ENCODE results near the gene SLC9A9.

Gene SLC9A9

DNA sequence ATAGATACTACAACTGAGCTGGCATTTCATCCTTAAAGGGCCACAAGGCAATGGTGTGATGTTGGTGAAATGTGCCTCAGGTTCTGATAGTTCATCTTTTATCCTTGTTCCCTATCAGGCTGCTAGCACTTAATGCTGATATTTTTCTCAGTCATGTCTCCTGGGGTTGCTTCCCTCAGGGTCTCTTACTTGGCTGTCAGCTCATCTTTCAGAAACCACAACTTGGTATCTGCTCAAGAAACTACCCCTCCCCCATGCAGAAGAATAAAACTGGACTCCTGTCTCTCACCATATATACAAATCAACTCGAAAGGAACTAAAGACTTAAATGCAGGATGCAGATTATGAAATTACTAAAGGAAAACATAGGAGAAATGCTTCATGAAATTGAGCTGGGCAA, 420.6 kb downstream of the SLC9A9 start:
- DNase-seq (ENCODE audit: low read depth in 1 of 2, low spot score in 1 of 2) = no peak

DNA sequence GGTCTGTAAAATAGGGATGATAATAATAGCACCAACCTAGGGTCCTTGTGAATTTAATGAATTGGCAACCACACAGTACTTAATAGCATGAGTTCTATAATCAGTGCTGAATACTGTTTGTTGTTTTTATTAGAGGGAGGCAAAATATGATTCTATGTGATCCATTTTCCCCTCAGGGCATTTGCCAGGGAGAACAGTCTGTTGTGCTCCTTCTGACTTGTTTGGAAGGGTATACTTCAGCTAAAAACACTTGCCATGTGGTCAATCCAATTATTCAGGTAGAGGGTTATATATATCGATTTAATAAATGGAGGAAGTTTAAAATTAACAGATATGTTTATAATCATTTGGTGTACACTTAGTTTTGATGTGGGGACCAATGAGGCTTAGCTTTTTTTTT, 423.4 kb downstream of the SLC9A9 start:
- DNase-seq (ENCODE audit: low read depth in 1 of 2, low spot score in 1 of 2) = no peak

DNA sequence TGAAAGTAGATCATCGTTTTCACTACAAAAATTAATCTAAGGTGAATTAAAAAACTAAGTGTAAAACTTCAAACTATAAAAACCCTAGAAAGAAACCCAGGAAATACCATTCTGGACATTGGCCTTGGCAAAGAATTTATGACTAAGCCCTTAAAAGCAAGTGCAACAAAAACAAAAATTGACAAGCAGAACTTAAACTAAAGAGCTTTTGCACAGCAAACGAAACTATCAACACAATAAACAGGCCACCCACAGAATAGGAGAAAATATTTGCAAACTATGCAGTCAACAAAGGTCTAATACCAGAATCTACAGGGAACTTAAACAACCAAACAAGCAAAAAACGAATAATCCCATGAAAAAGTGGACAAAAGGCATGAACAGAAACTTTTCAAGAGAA, 426.7 kb downstream of the SLC9A9 start:
- no peak for DNase-seq (ENCODE audit: low read depth in 1 of 2, low spot score in 1 of 2)

DNA sequence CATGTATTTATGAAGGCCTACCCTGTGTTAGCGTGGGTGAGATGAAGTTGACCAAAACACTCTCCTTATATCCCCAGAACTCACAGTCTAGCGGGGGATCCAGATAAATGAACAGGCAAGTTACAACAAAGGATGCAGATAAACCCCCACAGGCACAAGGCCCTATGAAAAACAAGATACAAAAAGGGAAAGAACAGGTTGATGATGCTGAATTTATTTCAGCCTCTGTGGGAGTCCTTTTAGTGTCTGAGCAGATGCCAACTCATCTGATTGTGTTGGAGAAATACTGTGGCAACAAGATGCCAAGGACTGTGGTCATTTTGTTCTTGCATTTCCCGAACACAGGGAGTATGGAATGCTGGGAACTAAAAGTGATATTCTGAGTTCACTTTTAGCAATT, 428.7 kb downstream of the SLC9A9 start:
- DNase-seq (ENCODE audit: low read depth in 1 of 2, low spot score in 1 of 2) = no peak

DNA sequence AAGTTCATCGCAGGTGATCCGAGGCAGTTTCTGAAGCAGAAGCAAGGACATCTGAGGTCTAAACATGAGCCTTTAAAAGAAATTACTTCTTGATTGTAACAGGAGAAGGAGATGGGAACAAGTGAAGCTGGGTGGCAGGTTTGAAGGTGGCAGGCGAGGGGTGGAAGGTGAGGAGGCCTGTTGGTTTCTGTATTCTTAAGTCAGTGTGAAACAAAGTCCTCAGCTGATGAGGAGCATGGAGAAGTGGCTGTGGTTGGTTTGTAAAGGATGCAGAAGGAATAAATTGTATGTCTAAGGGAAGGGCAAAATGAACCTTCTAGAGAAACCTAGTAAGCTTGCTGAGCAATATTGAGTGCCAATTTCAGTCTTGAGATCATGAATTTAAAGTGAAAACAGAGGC, 429.9 kb downstream of the SLC9A9 start:
- DNase-seq (ENCODE audit: low read depth in 1 of 2, low spot score in 1 of 2) = no peak

DNA sequence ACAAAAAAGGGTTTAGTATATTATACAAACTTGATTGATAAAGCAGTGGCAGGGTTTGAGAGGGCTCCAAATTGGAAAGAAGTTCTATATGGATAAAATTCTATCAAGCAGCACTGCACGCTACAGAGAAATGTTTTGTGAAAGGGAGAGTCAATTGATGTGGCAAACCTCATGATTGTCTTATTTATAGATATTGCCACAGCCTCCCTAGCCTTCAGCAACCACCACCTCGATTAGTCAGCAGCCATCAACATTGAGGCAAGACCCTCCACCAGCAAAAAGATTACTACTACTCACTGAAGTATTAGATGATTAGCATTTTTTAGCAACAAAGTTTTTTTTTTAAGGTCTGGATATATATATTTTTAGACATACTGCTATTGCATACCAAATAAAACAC, 432.0 kb downstream of the SLC9A9 start:
- no peak for DNase-seq (ENCODE audit: low read depth in 1 of 2, low spot score in 1 of 2)

DNA sequence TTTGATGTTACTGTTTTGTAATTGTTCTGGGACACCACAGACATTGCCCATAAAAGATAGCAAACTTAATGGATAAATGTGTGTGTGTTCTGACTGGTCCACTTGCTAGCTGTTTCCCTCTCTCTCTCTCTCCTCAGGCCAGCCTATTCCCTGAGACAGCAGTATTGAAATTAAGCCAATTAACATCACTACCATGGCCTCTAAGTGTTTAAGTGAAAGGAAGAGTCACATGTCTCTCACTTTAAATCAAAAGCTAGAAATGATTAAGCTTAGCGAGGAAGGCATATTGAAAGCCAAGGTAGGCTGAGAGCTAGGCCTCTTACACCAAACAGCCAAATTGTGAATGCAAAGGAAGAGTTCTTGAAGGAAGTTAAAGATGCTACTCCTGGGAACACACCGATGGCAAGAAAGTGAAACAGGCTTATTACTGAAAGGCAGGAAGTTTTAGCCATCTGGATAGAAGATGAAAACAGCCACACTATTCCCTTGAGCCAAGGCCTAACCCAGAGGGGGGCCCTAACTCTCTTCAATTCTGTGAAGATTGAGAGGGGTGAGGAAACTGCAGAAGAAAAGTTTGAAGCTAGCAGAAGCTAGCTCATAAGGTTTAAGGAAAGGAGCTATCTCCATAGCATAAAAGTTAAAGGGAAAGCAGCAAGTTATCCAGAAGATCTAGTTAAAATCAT, 433.6 kb downstream of the SLC9A9 start:
- no peak for DNase-seq (ENCODE audit: low read depth in 1 of 2, low spot score in 1 of 2)

DNA sequence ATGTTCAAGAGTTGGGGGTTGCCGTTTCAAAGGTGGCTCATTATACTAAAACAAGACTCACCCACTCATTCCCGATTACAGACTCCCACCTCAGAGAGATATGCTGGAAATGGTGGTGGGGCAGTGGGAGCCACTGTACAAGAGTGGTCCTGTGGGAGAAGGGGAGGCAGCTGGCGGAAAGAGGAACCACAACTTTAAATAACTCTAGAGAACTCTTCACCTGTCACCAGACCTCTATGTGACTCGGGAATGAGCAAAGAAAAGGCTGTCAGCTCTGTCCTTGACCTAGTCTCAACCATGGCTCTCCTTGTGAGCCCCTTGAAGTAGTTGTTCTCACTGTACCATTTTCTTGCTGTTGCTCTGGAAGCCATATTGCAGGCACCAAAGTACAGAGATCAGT, 434.9 kb downstream of the SLC9A9 start:
- DNase-seq (ENCODE audit: low read depth in 1 of 2, low spot score in 1 of 2) = no peak

DNA sequence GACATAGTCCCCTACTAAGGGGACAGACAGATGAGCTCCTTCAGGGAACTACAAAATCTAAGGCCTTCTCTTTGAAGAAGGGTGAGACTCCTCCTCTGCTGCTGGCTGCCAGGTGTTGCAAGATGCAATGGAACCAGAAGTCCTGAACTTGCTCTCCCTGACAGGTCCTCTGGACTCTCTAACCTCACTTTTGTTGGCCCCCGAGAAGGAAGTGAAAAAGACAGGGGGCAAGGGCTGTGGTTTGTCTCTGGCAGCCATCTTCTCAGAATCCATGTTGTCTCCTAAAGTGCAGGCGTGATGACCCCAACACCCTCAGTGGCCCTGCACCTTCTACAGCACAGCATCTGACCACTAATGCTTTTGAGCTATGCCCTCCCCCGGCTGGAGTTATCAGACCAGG, 436.2 kb downstream of the SLC9A9 start:
- no peak for DNase-seq (ENCODE audit: low read depth in 1 of 2, low spot score in 1 of 2)

DNA sequence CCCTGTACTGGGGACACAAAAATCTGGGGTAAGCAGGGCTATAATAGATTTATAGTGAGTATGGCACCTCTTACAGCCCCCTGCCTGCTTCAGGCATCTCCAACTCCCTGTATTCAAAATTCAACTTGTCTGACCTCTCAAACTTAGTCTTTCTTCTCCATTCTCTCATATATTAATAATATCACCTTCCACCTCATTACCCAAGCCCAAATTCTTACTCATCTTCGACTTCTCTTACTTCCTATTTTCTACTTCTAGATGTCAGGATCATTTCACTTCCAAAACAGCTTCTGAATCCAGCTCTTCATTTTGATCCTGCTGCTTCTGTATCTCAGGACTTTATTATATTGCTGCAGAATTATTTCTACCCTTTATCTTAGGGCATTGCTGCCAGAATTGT, 438.0 kb downstream of the SLC9A9 start:
- no peak for DNase-seq (ENCODE audit: low read depth in 1 of 2, low spot score in 1 of 2)

DNA sequence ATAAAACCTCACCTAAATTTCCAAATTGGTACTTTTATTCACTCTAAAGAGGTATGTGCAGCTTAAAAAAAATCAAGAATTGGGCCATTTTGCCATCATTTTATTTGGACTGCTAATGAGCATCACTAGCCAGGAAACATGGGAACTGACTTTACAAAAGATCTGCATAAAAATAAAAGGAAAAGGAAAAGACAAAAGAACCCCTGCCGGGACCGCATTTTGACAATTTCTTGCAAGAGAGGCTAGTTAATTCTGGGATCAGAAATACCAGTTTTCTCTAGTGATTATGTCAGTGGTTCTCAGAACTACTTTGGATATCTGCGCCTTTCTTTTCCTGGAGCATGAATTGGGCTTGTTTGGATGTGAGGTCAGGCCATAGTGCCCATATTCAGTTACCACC, 439.5 kb downstream of the SLC9A9 start:
- no peak for DNase-seq (ENCODE audit: low read depth in 1 of 2, low spot score in 1 of 2)

DNA sequence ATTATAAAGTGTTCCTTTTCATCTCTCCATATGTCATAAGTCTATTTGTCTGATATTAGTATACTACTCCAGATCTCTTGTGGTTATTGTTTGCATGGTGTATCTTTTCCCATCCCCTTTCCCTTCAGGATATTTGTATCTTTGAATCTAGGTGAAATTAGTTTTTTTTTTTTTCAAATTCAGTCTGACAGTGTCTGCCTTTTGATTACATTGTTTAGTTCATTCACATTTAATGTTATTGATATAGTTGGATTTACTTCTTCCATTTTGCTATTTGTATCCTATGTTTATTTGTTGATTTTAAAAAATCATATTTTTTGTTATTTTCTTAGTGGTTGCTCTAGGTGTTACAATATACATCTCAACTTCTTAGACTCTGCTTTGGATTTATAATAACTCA, 445.7 kb downstream of the SLC9A9 start:
- no peak for DNase-seq (ENCODE audit: low read depth in 1 of 2, low spot score in 1 of 2)

DNA sequence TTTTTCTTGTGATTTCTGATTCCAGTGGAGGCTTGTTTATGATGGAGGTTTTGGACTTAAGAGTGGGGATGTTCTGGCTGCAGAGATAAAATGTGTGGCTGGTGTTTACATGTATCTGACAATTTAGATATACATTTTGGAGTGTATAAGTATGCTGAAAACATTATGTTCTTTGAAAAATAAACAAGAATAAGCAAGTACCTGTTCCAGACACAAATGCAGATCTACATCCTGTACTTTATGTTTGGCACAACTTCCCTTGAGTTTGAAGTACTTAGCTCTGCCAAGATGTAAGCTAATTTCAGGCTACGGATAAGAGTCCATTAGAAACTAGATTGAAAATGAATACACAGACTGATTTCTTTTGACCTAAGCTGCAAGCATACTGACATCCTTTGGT, 451.5 kb downstream of the SLC9A9 start:
- DNase-seq (ENCODE audit: low read depth in 1 of 2, low spot score in 1 of 2) = no peak

DNA sequence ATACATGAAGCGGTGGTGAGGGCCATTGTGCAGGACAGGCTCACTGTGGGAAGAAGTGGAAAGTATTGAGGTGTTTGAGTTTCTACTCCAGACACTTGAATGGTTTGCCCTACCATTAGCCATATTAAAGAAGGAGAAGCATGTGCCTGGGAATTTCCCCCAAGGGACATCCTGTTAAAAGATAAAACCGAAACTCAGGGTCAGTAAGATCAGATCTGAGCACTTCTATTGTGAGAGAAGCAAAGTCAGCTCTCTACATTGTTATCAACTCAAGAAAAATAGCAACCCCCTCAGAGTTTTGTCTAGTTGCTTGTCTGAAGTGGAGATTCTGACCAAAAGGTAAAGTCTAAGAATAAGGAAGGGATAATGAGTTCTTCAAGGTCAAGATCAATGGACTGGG, 458.9 kb downstream of the SLC9A9 start:
- DNase-seq (ENCODE audit: low read depth in 1 of 2, low spot score in 1 of 2) = no peak

DNA sequence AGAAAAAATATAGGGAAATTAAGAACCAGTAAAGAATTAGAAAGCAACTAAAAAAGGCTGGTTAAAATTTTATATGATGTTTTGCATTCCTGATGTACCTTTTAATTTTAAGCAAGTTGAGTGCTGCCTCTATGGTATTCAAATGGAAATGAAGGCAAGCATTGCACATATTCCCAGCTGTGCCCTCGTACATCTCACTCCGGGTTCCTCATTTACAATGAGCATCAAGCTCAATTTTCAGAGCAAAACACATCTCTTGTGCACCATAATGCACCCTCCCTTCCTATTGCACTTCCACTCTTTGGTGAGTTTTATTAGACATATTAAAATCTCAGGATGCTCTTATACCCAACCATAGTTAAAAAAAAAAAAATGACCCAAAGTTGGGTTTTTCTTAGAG, 460.8 kb downstream of the SLC9A9 start:
- DNase-seq (ENCODE audit: low read depth in 1 of 2, low spot score in 1 of 2) = no peak

DNA sequence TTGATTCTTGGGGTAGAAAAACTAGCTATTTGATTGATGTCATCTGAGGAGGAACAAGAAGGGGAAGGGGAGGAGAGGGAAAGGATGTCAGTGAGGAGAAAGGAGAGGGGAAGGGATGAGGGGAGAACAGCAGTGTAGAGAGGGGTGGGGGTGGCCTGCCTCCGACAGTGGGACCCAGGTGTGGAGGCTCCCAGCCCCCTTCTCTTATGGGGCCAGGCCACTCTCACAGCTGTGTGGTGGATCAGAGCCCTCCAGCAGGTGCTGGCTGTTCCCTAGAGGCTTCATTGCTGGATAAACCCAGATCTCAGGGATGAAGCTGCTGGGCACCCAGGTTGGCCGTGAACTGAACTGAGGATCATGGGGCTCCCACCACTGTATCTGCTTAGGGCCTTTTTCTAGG, 464.2 kb downstream of the SLC9A9 start:
- no peak for DNase-seq (ENCODE audit: low read depth in 1 of 2, low spot score in 1 of 2)

DNA sequence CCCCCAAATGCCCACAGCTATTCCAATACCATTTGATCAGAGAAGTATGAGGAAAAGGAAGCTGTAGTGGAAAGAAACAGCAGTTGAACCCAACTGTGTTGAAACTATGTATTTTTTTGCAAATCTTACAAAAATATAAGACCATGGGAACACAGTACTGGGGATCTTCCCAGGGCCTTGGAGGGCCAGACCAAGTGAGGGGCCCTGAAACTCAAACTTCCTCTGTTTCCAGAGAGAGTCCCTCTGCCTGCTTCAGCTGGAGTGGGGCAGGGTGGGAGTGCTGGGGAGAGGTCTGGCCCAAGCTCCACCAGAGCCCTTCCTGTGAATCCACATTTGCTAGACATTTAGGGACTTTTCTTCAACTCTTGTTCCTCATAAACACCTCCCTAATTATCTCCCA, 464.8 kb downstream of the SLC9A9 start:
- DNase-seq (ENCODE audit: low read depth in 1 of 2, low spot score in 1 of 2) = no peak

DNA sequence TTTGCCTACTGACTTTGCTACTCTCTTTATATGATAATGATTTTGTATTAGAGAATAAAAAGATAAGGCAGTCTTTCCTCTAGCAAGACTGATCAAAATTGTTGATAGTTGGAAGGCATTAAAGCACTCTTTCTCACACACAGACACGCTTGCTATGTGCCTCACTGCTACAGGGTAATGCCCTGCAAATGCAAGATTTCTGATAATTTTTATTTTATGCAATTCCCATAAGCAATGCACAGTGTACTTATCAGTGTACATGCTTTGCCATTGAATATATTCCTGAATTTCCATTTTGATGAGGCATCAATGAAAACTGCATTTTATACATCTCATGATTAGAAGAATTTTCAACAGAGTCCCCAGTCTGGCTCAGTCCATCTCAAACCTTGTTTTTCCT, 465.5 kb downstream of the SLC9A9 start:
- no peak for DNase-seq (ENCODE audit: low read depth in 1 of 2, low spot score in 1 of 2)

DNA sequence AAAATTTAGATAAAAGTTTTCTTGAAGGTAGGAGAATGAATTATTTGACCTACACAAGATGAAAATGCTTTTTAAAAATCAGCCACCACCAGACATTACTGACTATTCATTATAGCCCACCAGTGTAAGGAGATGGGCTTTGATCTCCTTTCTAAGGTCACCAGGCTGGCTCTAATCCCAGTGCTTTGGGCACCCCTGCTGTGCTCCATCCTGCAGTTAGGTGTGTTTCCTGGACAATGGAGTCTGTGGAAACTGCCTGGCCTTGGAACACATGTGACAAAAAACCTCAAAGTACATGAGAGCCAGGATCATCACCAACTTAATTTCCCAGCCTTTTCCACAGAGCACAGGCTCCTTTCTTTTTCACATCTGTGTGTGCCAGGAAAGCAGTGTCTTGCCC, 467.8 kb downstream of the SLC9A9 start:
- DNase-seq (ENCODE audit: low read depth in 1 of 2, low spot score in 1 of 2) = no peak

DNA sequence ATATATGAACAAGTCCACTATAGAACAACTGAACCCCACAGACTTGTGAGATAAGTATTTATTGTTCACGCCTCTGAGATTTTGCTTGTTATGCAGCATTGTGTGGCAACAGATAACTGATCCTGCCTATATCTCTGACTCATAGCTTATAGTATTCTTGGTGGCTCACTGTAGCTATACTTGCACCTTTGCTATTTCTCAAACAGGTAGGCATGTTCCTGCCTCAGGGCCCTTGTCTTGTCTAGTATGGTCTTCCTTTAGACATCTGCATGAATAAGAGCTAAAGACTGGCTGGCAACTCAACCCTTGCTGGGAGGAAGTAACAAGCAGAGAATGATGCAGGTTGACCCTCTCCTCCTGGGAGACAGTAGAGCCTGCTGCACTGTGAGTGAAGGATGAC, 472.6 kb downstream of the SLC9A9 start:
- no peak for DNase-seq (ENCODE audit: low read depth in 1 of 2, low spot score in 1 of 2)

DNA sequence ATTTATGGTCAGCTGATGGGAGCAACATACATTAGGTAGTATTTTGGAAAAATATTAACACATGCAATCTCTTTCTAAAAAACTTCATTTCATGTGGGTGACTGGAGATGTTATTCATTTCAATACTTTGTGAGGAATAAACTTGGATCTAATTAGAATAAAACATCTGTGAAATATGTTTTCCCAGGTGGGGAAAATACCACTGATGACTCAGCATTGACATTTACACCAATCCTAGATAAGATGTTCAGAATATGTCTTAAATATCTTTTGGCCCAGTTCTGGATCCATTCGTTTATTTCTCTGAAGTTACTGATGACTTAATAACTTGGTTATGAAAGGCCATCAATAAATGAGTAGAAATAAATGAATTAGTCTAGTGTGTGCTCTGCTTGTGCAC, 481.1 kb downstream of the SLC9A9 start:
- no peak for DNase-seq (ENCODE audit: low read depth in 1 of 2, low spot score in 1 of 2)

DNA sequence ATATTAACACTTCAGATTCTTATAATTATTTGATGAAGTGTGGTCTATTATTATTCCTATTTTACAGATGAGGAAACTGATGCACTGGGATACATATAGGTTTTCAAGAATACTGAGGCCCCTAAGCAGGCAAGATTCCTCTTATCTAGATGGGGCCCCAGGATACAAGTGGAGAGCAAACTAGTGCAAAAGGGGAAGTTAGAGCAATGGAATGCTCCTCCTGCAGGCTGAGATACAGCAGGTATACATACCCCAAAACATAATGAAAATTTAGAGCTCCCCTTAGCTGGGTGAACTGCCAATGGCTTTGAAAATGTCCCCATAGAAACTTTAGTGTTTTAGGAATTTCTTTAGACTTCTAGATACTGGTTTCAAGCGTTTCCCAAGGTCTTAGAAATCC, 481.6 kb downstream of the SLC9A9 start:
- DNase-seq (ENCODE audit: low read depth in 1 of 2, low spot score in 1 of 2) = no peak

DNA sequence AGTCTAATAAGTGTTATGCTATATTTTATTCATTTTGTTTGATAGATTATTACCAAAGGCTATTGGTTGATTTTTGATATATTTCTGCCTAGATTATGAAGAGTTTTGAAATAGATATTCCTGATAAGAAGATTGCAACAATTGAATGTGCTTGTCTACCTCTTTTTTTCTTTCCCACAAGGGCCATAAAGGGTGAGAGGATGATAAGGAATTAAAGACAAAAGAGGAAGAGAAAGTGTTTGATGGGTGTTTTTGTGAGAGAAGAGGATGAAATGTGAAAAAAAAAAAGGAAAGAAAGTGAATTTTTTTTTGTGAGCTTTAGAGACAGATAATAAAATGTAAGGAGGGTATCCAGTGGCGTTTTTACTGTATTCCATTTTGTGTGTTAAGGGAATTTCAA, 484.3 kb downstream of the SLC9A9 start:
- no peak for DNase-seq (ENCODE audit: low read depth in 1 of 2, low spot score in 1 of 2)

DNA sequence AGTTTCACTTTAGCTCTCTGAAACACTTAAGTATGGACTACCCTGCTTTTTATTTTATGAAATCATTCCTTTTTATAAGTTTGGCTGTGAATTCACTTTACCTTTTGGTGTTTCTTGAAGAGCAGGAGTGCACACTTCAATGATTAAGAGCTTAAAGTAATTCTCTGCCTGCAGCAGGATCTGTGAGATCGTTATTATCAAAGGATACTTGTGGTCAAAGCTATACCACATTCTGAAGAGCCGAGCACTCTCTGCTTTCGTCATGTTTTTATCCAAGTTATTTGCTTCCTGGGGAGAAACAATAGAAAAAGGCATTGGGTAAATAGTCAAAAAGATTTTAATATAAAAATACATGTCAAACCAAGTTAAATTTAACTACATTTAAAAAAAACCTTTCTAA, 485.0 kb downstream of the SLC9A9 start:
- DNase-seq (ENCODE audit: low read depth in 1 of 2, low spot score in 1 of 2) = no peak
